GM19025 (cell line): ENCODE measurements around the gene CAT.
A peak's percentile ranks its signal among the peaks of the same experiment; 100 is the strongest.

Experiments used
- ATAC-seq: cut with Tn5 transposase; IDR thresholded peaks from one replicate; pipeline ENCODE4 v1.9.1; 2021; ENCODE audit warnings: mild to moderate bottlenecking, low read depth, moderate library complexity; ENCODE audit not compliant: unreplicated experiment

CAT gene

DNA sequence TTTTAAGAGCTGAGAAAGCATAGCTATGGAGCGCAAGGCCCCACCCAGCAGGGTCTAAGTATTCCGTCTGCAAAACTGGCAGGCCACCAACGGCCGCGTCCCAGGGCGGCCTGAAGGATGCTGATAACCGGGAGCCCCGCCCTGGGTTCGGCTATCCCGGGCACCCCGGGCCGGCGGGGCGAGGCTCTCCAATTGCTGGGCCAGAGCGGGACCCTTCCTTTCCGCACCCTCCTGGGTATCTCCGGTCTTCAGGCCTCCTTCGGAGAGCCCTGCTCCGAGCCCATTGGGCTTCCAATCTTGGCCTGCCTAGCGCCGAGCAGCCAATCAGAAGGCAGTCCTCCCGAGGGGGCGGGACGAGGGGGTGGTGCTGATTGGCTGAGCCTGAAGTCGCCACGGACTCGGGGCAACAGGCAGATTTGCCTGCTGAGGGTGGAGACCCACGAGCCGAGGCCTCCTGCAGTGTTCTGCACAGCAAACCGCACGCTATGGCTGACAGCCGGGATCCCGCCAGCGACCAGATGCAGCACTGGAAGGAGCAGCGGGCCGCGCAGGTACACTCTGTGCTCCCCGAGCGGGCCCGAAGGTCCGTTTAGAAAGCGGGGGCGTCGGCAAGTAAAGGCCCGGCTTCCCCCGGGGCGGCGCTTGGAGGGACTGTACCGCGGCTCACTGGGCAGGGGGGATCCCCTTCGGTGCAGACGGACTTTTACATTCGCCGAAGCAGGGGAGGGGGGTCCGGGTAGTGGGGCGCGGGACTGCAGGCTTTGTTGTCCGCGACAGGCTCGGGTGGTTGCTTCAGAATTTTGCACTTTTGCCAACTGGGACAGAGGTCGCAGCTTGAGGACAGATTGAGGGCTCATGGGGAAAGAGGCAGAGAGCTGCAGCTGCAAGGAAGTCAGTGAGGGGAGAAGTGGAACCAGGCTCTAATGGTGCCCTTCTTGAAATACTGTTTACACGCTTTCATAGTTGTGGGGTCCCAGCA lies at the start of gene CAT:
Gene CAT (plus strand): TSS at position 406 of the 979 bp plus-strand sequence. CDS start 80 bp downstream, at position 486.
- peak; percentile 98 for ATAC-seq

DNA sequence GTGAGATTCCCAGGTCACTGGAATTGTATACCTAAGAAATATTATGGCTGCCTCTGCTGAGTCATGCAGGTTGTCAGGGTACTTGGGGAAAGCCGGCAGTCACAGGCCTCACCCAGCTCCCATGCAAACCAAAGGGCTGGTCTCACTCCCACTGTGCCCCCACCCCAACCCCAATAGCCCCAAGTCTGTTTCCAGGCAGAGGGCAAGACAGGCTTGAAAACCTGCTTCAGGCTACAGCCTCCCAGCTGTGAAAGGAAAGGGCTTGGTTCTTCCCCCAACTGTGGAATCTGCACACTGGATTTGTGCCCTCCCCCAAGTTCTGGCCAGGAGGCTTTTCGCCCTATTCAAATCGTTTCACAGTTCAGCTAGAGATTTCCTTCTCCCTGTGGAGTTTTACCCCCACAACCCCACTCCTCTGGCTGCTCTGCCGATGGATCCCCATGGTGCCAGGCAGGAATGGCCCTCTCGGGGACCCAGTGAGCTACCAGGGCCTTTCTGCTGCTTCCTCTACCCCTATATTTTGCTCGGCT lies 43.9 kb upstream of the CAT start:
- no peak for ATAC-seq

DNA sequence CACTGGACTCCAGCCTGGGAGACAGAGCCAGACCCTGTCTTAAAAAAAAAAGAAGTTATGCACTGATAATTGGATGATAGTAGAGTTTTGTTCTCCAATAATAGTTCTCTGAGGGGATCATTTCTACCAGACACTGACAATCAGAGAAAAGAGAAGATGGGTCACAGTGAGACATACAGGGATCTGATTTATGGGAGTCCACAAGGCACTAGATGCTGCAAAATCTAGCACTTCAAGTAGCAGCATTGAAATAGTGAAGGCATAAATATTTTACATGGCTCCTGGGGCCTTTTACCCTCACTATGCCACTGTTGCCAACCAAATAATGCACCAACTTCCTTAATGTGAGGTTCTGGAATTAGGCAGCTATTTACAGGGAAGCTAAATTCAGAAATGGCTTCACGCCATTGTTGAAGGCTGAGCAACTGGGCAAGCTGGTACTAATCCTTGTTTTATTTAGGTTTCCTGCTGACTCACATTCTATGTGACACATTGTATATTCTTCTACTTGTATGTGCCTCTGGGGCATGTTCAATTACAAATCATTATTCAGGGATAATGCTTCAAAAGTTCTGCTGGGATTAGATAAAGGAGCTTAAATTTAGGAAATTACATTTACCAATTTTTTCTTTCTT lies 42.7 kb upstream of the CAT start:
- ATAC-seq = no peak

GRCh38 chr11:34397120-34397519 lies 41.6 kb upstream of the CAT start:
- ATAC-seq = no peak

GRCh38 chr11:34397811-34398210 lies 40.9 kb upstream of the CAT start:
- no peak for ATAC-seq

DNA sequence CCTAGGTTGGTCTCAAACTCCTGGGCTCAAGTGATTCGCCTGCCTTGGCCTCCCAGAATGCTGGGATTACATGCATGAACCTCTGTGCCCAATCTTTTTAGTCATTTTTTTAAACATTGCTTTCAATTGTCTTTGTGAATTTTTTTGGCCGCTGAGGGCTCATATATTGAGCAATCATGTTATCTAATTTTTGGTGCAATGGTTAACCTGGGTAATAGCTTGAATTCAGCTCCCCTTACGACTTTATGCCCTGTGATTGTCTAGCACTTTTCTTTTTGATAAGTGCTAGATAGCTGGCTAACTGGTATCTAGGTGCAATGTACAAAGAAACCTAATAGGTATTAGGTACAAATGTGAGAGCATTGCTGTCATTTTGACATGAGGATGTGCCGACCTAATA lies 35.3 kb upstream of the CAT start:
- no peak for ATAC-seq

DNA sequence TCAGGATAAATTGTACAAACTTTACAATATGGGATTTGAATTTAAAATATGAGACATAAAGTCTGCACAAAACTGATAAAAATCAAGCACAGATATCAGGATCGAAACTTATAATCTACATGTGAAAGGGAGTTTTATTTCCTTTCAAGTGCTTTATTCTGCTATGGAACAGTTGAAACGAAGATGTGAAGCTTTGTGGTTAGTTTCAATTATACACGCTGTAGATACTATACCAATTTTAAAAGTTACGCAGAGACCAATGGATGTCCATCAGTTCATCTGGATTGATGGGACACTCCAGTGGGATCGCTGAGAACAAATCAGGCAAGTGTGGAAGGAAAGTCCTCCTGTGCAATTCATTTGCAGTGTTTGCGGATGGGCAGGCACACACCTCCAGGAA lies 34.5 kb upstream of the CAT start:
- ATAC-seq = no peak

GRCh38 chr11:34405079-34405858 lies 33.5 kb upstream of the CAT start:
- ATAC-seq = no peak

DNA sequence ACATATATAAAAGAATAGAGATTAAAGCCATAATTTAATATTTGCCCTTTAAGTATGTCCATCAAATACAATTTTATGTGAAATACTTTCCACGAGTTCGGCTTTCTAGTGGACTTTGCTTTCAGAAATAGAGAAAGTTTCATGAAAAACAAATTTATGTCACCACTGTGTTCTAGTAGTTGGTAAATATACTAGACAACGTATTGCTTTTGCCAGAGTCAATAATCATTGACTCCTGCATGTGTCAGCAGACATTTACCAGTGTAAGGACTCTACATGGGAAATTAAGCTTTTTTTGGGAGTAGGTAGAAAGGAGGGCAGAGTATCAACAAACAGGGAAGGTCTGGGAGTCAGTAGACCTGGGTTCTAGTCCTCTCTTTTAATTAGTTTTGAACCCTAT lies 32.3 kb upstream of the CAT start:
- ATAC-seq = no peak

DNA sequence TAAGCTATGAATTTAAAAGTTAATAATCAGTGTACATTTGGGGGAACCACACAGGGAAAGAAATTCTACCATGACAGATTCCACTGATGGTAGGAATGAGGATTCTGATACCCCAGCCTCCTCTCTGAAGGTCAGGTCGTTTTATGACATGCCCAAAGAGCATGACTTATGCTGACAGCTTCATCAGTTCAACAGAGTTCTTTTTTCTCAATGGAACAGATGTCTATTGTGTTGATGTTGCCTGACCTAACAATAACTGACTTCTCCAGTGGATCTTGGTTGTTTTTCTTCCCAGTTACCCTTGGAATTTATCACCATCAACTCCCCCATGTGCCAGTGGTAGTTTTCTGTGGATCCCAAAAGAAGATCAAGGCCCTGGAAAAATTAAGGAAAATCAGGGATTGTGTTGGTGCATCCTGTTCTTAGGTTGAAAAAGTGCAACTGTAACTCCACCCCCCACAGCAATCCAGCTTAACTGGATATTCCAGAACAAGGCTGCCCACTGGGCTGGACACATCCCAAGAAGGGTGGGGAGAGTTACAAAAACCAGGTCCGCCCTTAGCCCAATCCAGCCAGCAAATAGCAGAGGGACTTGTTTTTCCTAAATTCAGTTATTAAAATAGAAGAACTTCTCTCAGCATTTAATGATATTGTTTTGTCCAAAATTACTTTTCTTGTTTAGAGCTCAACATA lies 31.5 kb upstream of the CAT start:
- ATAC-seq = no peak

DNA sequence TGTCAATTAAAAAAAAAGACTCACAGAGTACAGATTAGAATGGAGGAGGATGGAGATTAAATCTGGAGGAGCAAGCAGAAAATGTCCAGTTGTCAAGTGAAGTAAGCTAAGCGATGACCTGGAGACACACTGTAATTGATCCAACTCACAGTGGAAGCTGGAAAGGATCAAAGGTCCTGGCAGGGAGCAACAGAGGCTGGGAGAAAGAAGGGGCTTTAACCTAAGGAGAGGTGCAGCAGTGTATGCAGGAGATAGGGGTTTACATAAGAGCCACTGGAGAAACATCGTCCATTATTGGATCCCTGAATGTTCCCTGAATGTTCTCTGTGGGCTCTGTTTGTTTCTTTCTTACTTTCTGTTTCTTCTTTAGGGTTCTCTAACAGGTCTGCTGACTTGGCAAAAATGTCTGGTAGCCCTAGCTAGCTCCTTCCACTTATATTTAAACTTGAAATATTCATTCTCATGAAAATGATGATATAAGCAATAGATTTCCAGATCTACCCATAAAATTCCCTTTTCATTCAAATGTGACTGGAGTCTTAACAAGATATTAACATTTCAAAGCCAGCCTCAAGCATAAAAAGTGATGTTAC lies 30.1 kb upstream of the CAT start:
- no peak for ATAC-seq

DNA sequence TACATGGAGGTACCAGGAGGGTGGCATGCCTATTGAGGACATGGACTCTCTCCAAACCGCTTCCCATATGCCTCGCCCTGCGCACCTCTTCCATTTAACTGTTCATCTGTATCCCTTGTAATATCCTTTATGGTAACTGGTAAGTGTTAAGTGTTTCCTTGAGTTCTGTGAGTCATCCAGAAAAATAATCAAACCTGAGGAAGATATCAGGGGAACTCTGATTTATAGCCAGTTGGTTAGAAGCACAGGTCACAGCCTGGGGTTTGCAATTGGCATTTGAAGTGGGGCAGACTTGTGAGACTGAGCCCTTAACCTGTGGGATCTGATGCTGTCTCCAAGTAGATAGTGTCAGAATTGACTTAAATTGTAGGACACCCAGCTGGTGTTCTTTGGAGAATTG lies 27.6 kb upstream of the CAT start:
- ATAC-seq = no peak

DNA sequence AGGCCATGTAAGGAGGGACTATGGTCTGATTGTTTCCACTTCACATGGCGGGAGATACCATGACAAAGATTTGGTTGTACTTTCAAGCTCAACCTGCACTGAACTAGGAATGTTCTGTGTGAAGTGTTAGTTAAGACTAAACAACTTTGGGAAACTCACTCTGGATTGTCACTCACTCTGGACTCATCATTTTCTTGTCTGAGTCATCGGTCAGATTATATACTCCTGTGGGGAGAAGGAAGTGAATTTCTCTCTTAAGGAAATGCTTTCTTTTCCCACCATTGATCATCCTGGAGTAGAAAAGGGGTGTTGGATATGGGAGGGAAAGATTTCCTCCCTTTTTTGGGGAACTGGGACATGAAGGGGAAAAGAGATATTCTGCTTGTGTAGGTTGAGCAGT lies 26.9 kb upstream of the CAT start:
- no peak for ATAC-seq

DNA sequence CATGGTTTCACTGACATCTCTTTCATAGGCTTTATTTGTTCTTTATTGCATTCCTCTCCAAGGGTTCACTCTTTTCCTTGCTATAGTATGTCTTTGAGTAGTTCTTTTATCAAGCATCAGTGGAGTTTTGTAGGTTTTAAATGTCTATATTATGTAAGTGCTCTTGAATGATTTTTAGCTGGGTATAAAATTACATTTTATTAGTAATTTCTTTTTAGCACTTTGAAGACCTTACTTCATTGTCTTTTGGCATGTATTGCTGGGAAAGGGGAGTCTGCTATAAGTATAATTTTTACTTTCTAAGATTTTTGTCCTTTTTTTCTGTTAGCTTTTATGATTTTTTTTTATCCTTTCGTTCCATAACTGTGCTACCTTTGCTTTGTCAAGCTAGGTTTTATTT lies 25.5 kb upstream of the CAT start:
- no peak for ATAC-seq

- ATAC-seq = no peak
These were observed 23.2 kb upstream of the CAT start for GRCh38 chr11:34415538-34415937.

GRCh38 chr11:34416088-34416487 lies 22.6 kb upstream of the CAT start:
- ATAC-seq = no peak

DNA sequence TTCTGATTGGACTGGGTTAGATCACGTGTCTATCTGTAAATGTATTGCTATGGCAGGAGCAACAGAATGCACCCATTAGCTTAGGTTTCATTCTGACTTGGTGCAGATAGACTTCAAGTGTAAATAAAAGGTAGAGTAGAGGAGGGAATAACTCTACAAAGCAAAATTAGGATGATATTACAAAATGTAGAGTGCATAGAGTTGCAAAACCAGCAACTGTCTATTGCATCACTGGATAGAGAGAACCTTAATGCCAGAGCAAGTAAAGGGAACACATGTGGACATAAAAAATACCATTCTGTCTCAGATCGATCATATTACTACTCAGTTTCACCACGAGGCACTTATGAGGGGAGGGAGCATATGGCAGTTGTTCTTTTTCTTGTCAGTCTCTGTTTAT lies 22.0 kb upstream of the CAT start:
- ATAC-seq = no peak

DNA sequence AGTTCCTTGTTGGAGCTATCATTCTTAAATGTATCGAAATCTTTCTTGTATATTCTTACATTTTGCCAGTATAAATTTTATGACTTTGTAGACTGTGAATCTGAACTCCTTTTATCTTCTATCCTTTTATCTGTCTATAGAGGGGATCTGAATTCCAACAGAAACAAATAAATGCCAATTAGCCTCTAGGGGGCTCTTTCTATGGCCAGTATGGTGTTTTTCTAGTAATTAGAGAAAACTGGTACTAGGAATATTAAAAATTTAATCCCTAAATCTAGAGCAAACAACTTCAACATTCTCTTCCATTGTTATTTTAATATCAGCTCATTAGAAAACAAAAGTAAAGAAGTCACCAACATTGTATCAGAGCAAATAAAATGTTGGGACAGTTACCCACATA lies 21.5 kb upstream of the CAT start:
- ATAC-seq = no peak

DNA sequence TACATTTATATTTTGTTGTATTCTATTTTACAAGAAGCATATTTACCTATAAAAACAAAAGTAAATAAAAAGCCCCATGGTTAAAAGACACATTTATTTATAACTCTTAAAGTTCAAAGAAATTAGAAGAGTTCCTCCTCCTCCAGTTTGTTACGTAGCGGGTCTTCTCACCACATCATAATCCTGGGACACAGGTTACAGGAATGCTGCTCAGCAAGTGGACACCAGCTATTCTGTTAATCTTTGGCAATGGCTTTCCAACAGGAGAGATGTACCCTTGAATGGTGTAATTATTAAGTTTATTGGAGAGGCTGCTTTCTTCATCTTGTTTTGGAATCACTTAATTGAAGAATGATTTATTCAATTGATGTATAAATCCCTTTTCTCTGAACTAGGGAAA lies 19.6 kb upstream of the CAT start:
- ATAC-seq = no peak

DNA sequence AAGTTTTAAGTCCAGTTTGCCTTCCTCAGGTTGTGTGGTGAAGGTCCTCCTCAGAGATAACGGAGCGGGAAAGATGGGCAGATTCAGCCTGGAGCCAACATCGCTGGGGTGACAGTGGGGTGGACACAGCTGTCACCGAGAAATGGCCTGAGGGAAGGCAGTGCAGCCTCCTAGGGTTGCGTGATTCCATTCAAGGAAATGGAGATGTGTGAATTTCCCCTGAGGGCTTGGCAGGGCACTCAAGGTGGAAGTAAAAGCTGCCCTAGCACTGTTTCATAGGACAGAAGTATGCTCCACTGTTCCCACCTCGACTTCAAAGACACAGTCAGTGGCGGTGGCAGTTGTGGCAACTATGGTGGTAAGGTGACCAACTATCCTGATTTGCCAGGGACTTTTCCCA lies 15.4 kb upstream of the CAT start:
- ATAC-seq = no peak
